Brain microvascular endothelial cell (primary cell): Measurements from ENCODE around the gene ERFL.

Experiments
- DNase-seq: peaks from one replicate; pipeline ENCODE4 v3.0.0-alpha.2; 2020
- H3K27ac ChIP-seq: fragments of 250-450 bp; sonication (Bioruptor Pico); 2 replicates; pipeline ENCODE4 v1.5.1; 2020; ENCODE audit warnings: mild to moderate bottlenecking, moderate library complexity
- H3K27me3 ChIP-seq: fragments of 250-450 bp; sonication (Bioruptor Pico); replicated peaks from 2 replicates; pipeline ENCODE4 v1.5.1; 2020; ENCODE audit warnings: mild to moderate bottlenecking
- H3K36me3 ChIP-seq: fragments of 250-450 bp; sonication (Bioruptor Pico); replicated peaks from 2 replicates; pipeline ENCODE4 v1.5.1; 2020; ENCODE audit warnings: mild to moderate bottlenecking
- H3K4me3 ChIP-seq: 2 replicates; pipeline ENCODE4 v1.5.1; 2011; ENCODE audit warnings: low read depth, mild to moderate bottlenecking, control low read depth, low read length, moderate library complexity
- CTCF ChIP-seq: IDR thresholded peaks from 2 replicates; pipeline ENCODE4 v1.5.1; 2011; ENCODE audit warnings: low read depth, mild to moderate bottlenecking, moderate library complexity, low read length, control low read depth, inconsistent platforms; ENCODE audit errors: missing control alignments
- in situ Hi-C: cut with HindIII; loops from 2 replicates; pipeline ENCODE4 v1.10.0; 2017; ENCODE audit warnings: low sequenced_read_pairs, low pct_ligation_motif_present

Gene ERFL

GRCh38 chr19:41913538-41914423, 14.5 kb downstream of the ERFL start:
- no peak for TF ChIP-seq CTCF
- Histone ChIP-seq H3K36me3 (no peaks in the 10 kb centered on the region), H3K27me3 (peaks cover 55% of the 10 kb centered on the region), H3K4me3 (no peak overlapping the region), H3K27ac (no peak overlapping the region)
- in situ Hi-C loops: no loop called here
- DNase-seq: no peak

GRCh38 chr19:41912899-41913537, 15.2 kb downstream of the ERFL start:
- no peak for TF ChIP-seq CTCF
- H3K36me3 ChIP-seq: peaks cover 2% of the 10 kb centered on the region
- no peak overlapping the region for H3K4me3 ChIP-seq
- in situ Hi-C loops: no loop called here
- no peak for DNase-seq
- H3K27ac ChIP-seq: no peak overlapping the region
- H3K27me3 ChIP-seq: peaks cover 53% of the 10 kb centered on the region

- no peak overlapping the region for H3K27ac ChIP-seq
- peaks cover 46% of the 10 kb centered on the region for H3K27me3 ChIP-seq
- in situ Hi-C loops: no loop called here
- no peak for DNase-seq
- no peak overlapping the region for H3K4me3 ChIP-seq
- peaks cover 2% of the 10 kb centered on the region for H3K36me3 ChIP-seq
- TF ChIP-seq CTCF: no peak
These were observed 16.1 kb downstream of the ERFL start for GRCh38 chr19:41911889-41912731.

- peaks cover 37% of the 10 kb centered on the region for H3K27me3 ChIP-seq
- H3K27ac ChIP-seq: no peak overlapping the region
- no peak overlapping the region for H3K4me3 ChIP-seq
- peaks cover 2% of the 10 kb centered on the region for H3K36me3 ChIP-seq
- no peak for TF ChIP-seq CTCF
- in situ Hi-C loops: no loop called here
- no peak for DNase-seq
These were observed 17.0 kb downstream of the ERFL start for GRCh38 chr19:41910992-41911888.
